ENCODE measurements around the gene CZIB.

GRCh38 chr1:53198241-53198651, 22.2 kb downstream of the CZIB start:
- no peak for TF ChIP-seq REST (IDR thresholded peaks at IDR 0.05; ENCODE audit: insufficient read depth in 1 of 2, low read depth in 2 of 2, low read length in 2 of 2)
- no peak for TF ChIP-seq SIN3A (IDR thresholded peaks at IDR 0.05; ENCODE audit: borderline replicate concordance, insufficient read depth, low read length)

All from PFSK-1 (cell line).